ENCODE results near the gene FBXL4.
A peak's percentile ranks its signal among the peaks of the same experiment; 100 is the strongest.

FBXL4 gene

GRCh38 chr6:98844244-98845210 is 103.2 kb downstream of the FBXL4 start:
- Histone ChIP-seq H3K36me3 (ENCODE audit: insufficient read depth, low read length) (no peaks in the 10 kb centered on the region), H3K9me3 (ENCODE audit: low read length) (no peaks in the 10 kb centered on the region), H3K27ac (ENCODE audit: low read depth, low read length) (no peak overlapping the region), H3K4me3 (ENCODE audit: low read depth in 1 of 2, low read length in 2 of 2) (peak overlapping the region in 1 of 2 donors; percentile 6), H3K27me3 (ENCODE audit: control insufficient read depth in 1 of 2, insufficient read depth in 2 of 2, low read length in 2 of 2) (peaks cover 86 to 93% of the 10 kb centered on the region in 2 donors), H3K9ac (ENCODE audit: low read length) (no peak overlapping the region), H3K4me1 (ENCODE audit: insufficient read depth, low read length) (peaks cover 23% of the 10 kb centered on the region)

- H3K4me3 ChIP-seq (ENCODE audit: low read depth in 1 of 2, low read length in 2 of 2): no peak overlapping the region
- no peak overlapping the region for H3K27ac ChIP-seq (ENCODE audit: low read depth, low read length)
- H3K36me3 ChIP-seq (ENCODE audit: insufficient read depth, low read length): no peaks in the 10 kb centered on the region
- H3K27me3 ChIP-seq (ENCODE audit: control insufficient read depth in 1 of 2, insufficient read depth in 2 of 2, low read length in 2 of 2): peaks cover 93 to 99% of the 10 kb centered on the region in 2 donors
- no peak overlapping the region for H3K9ac ChIP-seq (ENCODE audit: low read length)
- no peaks in the 10 kb centered on the region for H3K9me3 ChIP-seq (ENCODE audit: low read length)
- H3K4me1 ChIP-seq (ENCODE audit: insufficient read depth, low read length): peaks cover 23% of the 10 kb centered on the region
Measured at GRCh38 chr6:98843271-98844243, 104.2 kb downstream of the FBXL4 start.

GRCh38 chr6:98842342-98843180 is 105.2 kb downstream of the FBXL4 start:
- no peaks in the 10 kb centered on the region for H3K36me3 ChIP-seq (ENCODE audit: insufficient read depth, low read length)
- no peaks in the 10 kb centered on the region for H3K9me3 ChIP-seq (ENCODE audit: low read length)
- peaks cover 94 to 99% of the 10 kb centered on the region in 2 donors for H3K27me3 ChIP-seq (ENCODE audit: control insufficient read depth in 1 of 2, insufficient read depth in 2 of 2, low read length in 2 of 2)
- H3K27ac ChIP-seq (ENCODE audit: low read depth, low read length): no peak overlapping the region
- no peak overlapping the region for H3K9ac ChIP-seq (ENCODE audit: low read length)
- no peak overlapping the region for H3K4me3 ChIP-seq (ENCODE audit: low read depth in 1 of 2, low read length in 2 of 2)
- peaks cover 17% of the 10 kb centered on the region for H3K4me1 ChIP-seq (ENCODE audit: insufficient read depth, low read length)

- Histone ChIP-seq H3K9ac (ENCODE audit: low read length) (no peak overlapping the region), H3K36me3 (ENCODE audit: insufficient read depth, low read length) (no peaks in the 10 kb centered on the region), H3K9me3 (ENCODE audit: low read length) (no peaks in the 10 kb centered on the region), H3K27ac (ENCODE audit: low read depth, low read length) (no peak overlapping the region), H3K4me1 (ENCODE audit: insufficient read depth, low read length) (peaks cover 14% of the 10 kb centered on the region), H3K4me3 (ENCODE audit: low read depth in 1 of 2, low read length in 2 of 2) (no peak overlapping the region), H3K27me3 (ENCODE audit: control insufficient read depth in 1 of 2, insufficient read depth in 2 of 2, low read length in 2 of 2) (peaks cover 94 to 99% of the 10 kb centered on the region in 2 donors)
Measured at GRCh38 chr6:98841621-98842341, 106.0 kb downstream of the FBXL4 start.

GRCh38 chr6:98840996-98841513 is 106.7 kb downstream of the FBXL4 start:
- Histone ChIP-seq H3K36me3 (ENCODE audit: insufficient read depth, low read length) (no peaks in the 10 kb centered on the region), H3K4me3 (ENCODE audit: low read depth in 1 of 2, low read length in 2 of 2) (no peak overlapping the region), H3K9ac (ENCODE audit: low read length) (no peak overlapping the region), H3K4me1 (ENCODE audit: insufficient read depth, low read length) (peaks cover 14% of the 10 kb centered on the region), H3K9me3 (ENCODE audit: low read length) (no peaks in the 10 kb centered on the region), H3K27ac (ENCODE audit: low read depth, low read length) (no peak overlapping the region), H3K27me3 (ENCODE audit: control insufficient read depth in 1 of 2, insufficient read depth in 2 of 2, low read length in 2 of 2) (peaks cover 94 to 99% of the 10 kb centered on the region in 2 donors)

- no peaks in the 10 kb centered on the region for H3K9me3 ChIP-seq (ENCODE audit: low read length)
- H3K36me3 ChIP-seq (ENCODE audit: insufficient read depth, low read length): no peaks in the 10 kb centered on the region
- H3K4me1 ChIP-seq (ENCODE audit: insufficient read depth, low read length): peaks cover 15% of the 10 kb centered on the region
- H3K9ac ChIP-seq (ENCODE audit: low read length): no peak overlapping the region
- no peak overlapping the region for H3K27ac ChIP-seq (ENCODE audit: low read depth, low read length)
- H3K4me3 ChIP-seq (ENCODE audit: low read depth in 1 of 2, low read length in 2 of 2): no peak overlapping the region
- H3K27me3 ChIP-seq (ENCODE audit: control insufficient read depth in 1 of 2, insufficient read depth in 2 of 2, low read length in 2 of 2): peaks cover 93 to 99% of the 10 kb centered on the region in 2 donors
Measured at GRCh38 chr6:98840385-98840784, 107.4 kb downstream of the FBXL4 start.

- H3K27me3 ChIP-seq (ENCODE audit: control insufficient read depth in 1 of 2, insufficient read depth in 2 of 2, low read length in 2 of 2): peaks cover 88 to 98% of the 10 kb centered on the region in 2 donors
- H3K27ac ChIP-seq (ENCODE audit: low read depth, low read length): no peak overlapping the region
Measured at GRCh38 chr6:98839781-98840361, 107.9 kb downstream of the FBXL4 start.

GRCh38 chr6:98838975-98839374 is 108.8 kb downstream of the FBXL4 start:
- Histone ChIP-seq H3K4me1 (ENCODE audit: insufficient read depth, low read length) (peaks cover 6% of the 10 kb centered on the region), H3K9ac (ENCODE audit: low read length) (no peak overlapping the region), H3K9me3 (ENCODE audit: low read length) (no peaks in the 10 kb centered on the region), H3K27me3 (ENCODE audit: control insufficient read depth in 1 of 2, insufficient read depth in 2 of 2, low read length in 2 of 2) (peaks cover 79 to 89% of the 10 kb centered on the region in 2 donors), H3K4me3 (ENCODE audit: low read depth in 1 of 2, low read length in 2 of 2) (no peak overlapping the region), H3K27ac (ENCODE audit: low read depth, low read length) (no peak overlapping the region), H3K36me3 (ENCODE audit: insufficient read depth, low read length) (no peaks in the 10 kb centered on the region)

More at GRCh38 chr6:98839781-98840361, 107.9 kb downstream of the FBXL4 start:
- Histone ChIP-seq H3K9ac (ENCODE audit: low read length) (no peak overlapping the region), H3K36me3 (ENCODE audit: insufficient read depth, low read length) (no peaks in the 10 kb centered on the region), H3K9me3 (ENCODE audit: low read length) (no peaks in the 10 kb centered on the region), H3K4me1 (ENCODE audit: insufficient read depth, low read length) (peaks cover 13% of the 10 kb centered on the region), H3K4me3 (ENCODE audit: low read depth in 1 of 2, low read length in 2 of 2) (no peak overlapping the region)

- Histone ChIP-seq H3K9me3 (ENCODE audit: low read length) (no peaks in the 10 kb centered on the region), H3K9ac (ENCODE audit: low read length) (no peak overlapping the region), H3K27me3 (ENCODE audit: control insufficient read depth in 1 of 2, insufficient read depth in 2 of 2, low read length in 2 of 2) (peaks cover 71 to 85% of the 10 kb centered on the region in 2 donors), H3K27ac (ENCODE audit: low read depth, low read length) (no peak overlapping the region), H3K4me3 (ENCODE audit: low read depth in 1 of 2, low read length in 2 of 2) (no peak overlapping the region), H3K4me1 (ENCODE audit: insufficient read depth, low read length) (peaks cover 15% of the 10 kb centered on the region), H3K36me3 (ENCODE audit: insufficient read depth, low read length) (no peaks in the 10 kb centered on the region)
Measured at GRCh38 chr6:98838032-98838431, 109.7 kb downstream of the FBXL4 start.

Measured in muscle layer of colon (tissue), 2 donors.